ENCODE results near the gene SCT.

Gene SCT

DNA sequence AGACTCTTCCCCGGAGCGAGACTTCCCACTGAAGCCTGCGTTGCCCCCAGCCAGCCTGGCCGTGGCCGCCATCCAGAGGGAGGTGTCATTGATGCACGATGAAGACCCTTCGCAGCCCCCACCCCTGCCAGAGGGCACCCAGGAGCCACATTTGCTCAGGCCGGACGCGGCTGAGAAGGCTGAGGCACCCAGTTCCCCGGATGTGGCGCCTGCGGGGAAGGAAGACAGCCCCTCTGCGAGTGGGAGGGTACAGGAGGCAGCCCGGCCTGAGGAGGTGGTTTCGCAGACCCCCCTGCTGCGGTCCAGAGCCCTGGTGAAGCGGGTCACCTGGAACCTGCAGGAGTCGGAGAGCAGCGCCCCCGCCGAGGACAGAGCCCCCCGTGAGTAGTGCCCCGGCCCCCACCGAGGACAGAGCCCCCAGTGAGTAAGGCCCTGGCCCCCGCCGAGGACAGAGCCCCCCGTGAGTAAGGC, 17.6 kb downstream of the SCT start:
- no peak for TF ChIP-seq TSHZ2 (CRISPR knock-in tag; IDR thresholded peaks at IDR 0.05)
- TF ChIP-seq ARNTL (CRISPR knock-in tag; IDR thresholded peaks at IDR 0.05; ENCODE audit: borderline replicate concordance, low read depth) = no peak
- no peak for ATAC-seq

GRCh38 chr11:608791-609251, 18.2 kb downstream of the SCT start:
- ATAC-seq = no peak
- TF ChIP-seq GLIS3 (CRISPR knock-in tag; IDR thresholded peaks at IDR 0.05) (no peak), ESRRG (CRISPR knock-in tag; IDR thresholded peaks at IDR 0.05) (no peak), TSHZ2 (CRISPR knock-in tag; IDR thresholded peaks at IDR 0.05) (no peak), SNAI2 (CRISPR knock-in tag; IDR thresholded peaks at IDR 0.05) (no peak), BACH2 (CRISPR knock-in tag; IDR thresholded peaks at IDR 0.05; ENCODE audit: borderline replicate concordance) (no peak), OSR1 (CRISPR knock-in tag; IDR thresholded peaks at IDR 0.05) (no peak), TOX (CRISPR knock-in tag; IDR thresholded peaks at IDR 0.05; ENCODE audit: borderline replicate concordance) (no peak), ZFP3 (CRISPR knock-in tag; IDR thresholded peaks at IDR 0.05) (no peak), RARB (CRISPR knock-in tag; IDR thresholded peaks at IDR 0.05) (no peak), ZNF565 (CRISPR knock-in tag; conservative IDR thresholded peaks at IDR 0.05; ENCODE audit: low read depth) (no peak), ZNF70 (CRISPR knock-in tag; IDR thresholded peaks at IDR 0.05) (no peak)
- TF ChIP-seq, protein P1, sequence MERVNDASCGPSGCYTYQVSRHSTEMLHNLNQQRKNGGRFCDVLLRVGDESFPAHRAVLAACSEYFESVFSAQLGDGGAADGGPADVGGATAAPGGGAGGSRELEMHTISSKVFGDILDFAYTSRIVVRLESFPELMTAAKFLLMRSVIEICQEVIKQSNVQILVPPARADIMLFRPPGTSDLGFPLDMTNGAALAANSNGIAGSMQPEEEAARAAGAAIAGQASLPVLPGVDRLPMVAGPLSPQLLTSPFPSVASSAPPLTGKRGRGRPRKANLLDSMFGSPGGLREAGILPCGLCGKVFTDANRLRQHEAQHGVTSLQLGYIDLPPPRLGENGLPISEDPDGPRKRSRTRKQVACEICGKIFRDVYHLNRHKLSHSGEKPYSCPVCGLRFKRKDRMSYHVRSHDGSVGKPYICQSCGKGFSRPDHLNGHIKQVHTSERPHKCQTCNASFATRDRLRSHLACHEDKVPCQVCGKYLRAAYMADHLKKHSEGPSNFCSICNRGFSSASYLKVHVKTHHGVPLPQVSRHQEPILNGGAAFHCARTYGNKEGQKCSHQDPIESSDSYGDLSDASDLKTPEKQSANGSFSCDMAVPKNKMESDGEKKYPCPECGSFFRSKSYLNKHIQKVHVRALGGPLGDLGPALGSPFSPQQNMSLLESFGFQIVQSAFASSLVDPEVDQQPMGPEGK (CRISPR knock-in tag; IDR thresholded peaks at IDR 0.05; ENCODE audit: borderline replicate concordance) = no peak
- TF ChIP-seq, protein P2, sequence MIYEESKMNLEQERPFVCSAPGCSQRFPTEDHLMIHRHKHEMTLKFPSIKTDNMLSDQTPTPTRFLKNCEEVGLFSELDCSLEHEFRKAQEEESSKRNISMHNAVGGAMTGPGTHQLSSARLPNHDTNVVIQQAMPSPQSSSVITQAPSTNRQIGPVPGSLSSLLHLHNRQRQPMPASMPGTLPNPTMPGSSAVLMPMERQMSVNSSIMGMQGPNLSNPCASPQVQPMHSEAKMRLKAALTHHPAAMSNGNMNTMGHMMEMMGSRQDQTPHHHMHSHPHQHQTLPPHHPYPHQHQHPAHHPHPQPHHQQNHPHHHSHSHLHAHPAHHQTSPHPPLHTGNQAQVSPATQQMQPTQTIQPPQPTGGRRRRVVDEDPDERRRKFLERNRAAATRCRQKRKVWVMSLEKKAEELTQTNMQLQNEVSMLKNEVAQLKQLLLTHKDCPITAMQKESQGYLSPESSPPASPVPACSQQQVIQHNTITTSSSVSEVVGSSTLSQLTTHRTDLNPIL (CRISPR knock-in tag; IDR thresholded peaks at IDR 0.05; ENCODE audit: low read depth) = no peak
- TF ChIP-seq, protein P3, sequence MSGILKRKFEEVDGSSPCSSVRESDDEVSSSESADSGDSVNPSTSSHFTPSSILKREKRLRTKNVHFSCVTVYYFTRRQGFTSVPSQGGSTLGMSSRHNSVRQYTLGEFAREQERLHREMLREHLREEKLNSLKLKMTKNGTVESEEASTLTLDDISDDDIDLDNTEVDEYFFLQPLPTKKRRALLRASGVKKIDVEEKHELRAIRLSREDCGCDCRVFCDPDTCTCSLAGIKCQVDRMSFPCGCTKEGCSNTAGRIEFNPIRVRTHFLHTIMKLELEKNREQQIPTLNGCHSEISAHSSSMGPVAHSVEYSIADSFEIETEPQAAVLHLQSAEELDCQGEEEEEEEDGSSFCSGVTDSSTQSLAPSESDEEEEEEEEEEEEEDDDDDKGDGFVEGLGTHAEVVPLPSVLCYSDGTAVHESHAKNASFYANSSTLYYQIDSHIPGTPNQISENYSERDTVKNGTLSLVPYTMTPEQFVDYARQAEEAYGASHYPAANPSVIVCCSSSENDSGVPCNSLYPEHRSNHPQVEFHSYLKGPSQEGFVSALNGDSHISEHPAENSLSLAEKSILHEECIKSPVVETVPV (CRISPR knock-in tag; IDR thresholded peaks at IDR 0.05) = no peak

DNA sequence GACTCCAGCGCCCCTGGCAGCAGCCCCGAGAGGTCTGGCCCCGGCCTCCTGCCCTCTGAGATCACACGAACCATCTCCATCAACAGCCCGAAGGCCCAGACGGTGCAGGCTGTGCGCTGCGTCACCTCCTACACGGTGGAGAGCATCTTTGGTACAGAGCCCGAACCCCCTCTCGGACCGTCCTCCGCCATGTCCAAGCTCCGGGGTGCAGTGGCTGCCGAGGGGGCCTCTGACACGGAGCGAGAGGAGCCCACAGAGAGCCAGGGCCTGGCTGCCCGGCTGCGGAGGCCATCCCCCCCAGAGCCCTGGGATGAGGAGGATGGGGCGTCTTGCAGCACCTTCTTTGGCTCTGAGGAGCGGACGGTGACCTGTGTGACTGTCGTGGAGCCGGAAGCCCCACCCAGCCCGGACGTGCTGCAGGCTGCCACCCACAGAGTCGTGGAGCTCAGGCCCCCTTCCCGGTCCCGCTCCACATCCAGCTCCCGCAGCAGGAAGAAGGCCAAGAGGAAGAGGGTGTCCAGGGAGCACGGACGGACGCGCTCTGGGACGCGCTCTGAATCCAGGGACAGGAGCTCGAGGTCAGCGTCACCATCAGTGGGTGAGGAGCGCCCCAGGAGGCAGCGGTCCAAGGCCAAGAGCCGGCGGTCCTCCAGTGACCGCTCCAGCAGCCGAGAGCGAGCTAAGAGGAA, 18.9 kb downstream of the SCT start:
- TF ChIP-seq TCF4 (CRISPR knock-in tag; IDR thresholded peaks at IDR 0.05; ENCODE audit: borderline replicate concordance) = no peak
- TF ChIP-seq, protein P1 (CRISPR knock-in tag; IDR thresholded peaks at IDR 0.05; ENCODE audit: borderline replicate concordance) = no peak
- no peak for ATAC-seq

All from SK-N-SH treated with all-trans-retinoic acid at 6 μM for 48 hours (cell line).